HAP-1 (cell line): Measurements from ENCODE around the gene HSPG2.

Experiments used
- DNase-seq, 2 experiments: peaks; one replicate each; pipeline ENCODE4 v3.0.0-alpha.2; 2016 to 2020; ENCODE audit warnings: low spot score in 2 of 2
- H3K27me3 ChIP-seq: fragments of 250-450 bp; sonication (Bioruptor Pico); 2 replicates; pipeline ENCODE4 v1.5.1; 2020; ENCODE audit warnings: low read depth, mild to moderate bottlenecking, moderate library complexity
- H3K36me3 ChIP-seq: fragments of 250-450 bp; sonication (Bioruptor Pico); replicated peaks from 2 replicates; pipeline ENCODE4 v1.5.1; 2020; ENCODE audit warnings: mild to moderate bottlenecking
- H3K4me1 ChIP-seq: fragments of 250-450 bp; sonication (Bioruptor Pico); 2 replicates; pipeline ENCODE4 v1.5.1; 2020; ENCODE audit warnings: mild to moderate bottlenecking
- H3K4me3 ChIP-seq: fragments of 250-450 bp; sonication (Bioruptor Pico); 2 replicates; pipeline ENCODE4 v1.5.1; 2020; ENCODE audit warnings: mild to moderate bottlenecking, moderate library complexity
- H3K9me3 ChIP-seq: fragments of 250-450 bp; sonication (Bioruptor Pico); 2 replicates; pipeline ENCODE4 v1.5.1; 2020; ENCODE audit warnings: mild to moderate bottlenecking, moderate library complexity
- in situ Hi-C: fragments of 300-500 bp; cut with MboI; formaldehyde crosslinking; loops from 3 replicates; pipeline ENCODE4 v1.14.3; 2020; ENCODE audit warnings: low sequenced_read_pairs, inconsistent platforms, mixed read lengths

HSPG2 gene

GRCh38 chr1:21874778-21875547 lies 62.1 kb downstream of the HSPG2 start:
- H3K36me3 ChIP-seq: peaks cover 24% of the 10 kb centered on the region
- no peak overlapping the region for H3K4me3 ChIP-seq
- in situ Hi-C loops: no loop called here
- H3K4me1 ChIP-seq: no peaks in the 10 kb centered on the region
- DNase-seq: no peak
- no peaks in the 10 kb centered on the region for H3K9me3 ChIP-seq
- no peaks in the 10 kb centered on the region for H3K27me3 ChIP-seq

DNA sequence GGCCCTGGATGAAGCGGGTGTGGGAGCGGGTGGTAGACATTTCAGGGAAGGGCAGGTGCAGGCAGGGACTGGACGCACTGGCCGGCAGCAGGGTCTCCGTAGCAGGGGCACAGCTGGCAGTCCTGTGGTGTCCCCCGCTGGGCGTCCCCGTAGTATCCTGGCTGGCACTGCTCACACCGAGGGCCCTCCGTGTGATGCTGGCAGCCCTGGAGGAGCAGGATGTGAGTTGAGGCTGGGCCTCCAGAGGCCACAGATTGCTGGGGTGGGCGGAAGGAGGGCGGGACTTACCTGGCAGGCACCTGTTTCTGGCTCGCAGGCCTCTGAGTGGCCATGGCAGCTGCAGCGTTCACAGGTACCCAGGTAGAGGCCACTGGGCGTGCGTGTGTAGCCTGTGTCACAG lies 62.8 kb downstream of the HSPG2 start:
- Histone ChIP-seq H3K4me1 (no peaks in the 10 kb centered on the region), H3K27me3 (no peaks in the 10 kb centered on the region), H3K9me3 (no peaks in the 10 kb centered on the region), H3K4me3 (no peak overlapping the region), H3K36me3 (peaks cover 24% of the 10 kb centered on the region)
- no peak for DNase-seq
- in situ Hi-C loops: no loop called here

DNA sequence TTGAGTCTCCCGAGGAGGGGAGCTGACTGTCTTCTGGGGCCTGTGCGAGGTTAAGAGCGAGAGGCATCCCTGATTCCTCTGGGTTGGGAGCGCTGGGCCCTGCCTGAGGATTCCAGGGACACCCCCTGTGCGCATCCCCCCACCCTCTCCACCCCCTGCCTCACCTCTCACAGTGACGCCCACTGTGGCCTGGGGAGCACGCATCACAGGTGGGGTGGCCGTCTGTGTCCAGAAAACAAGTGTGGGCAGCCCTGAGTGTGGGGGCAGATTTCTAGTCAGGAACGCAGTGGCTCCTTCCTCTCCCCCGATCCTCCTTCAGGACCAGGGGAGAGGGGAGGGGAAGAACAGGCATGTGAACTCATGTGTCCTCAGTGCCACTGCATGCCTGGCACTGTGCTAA lies 63.3 kb downstream of the HSPG2 start:
- H3K36me3 ChIP-seq: peaks cover 24% of the 10 kb centered on the region
- in situ Hi-C loops: no loop called here
- no peak overlapping the region for H3K4me3 ChIP-seq
- H3K9me3 ChIP-seq: no peaks in the 10 kb centered on the region
- no peak for DNase-seq
- no peaks in the 10 kb centered on the region for H3K27me3 ChIP-seq
- no peaks in the 10 kb centered on the region for H3K4me1 ChIP-seq

DNA sequence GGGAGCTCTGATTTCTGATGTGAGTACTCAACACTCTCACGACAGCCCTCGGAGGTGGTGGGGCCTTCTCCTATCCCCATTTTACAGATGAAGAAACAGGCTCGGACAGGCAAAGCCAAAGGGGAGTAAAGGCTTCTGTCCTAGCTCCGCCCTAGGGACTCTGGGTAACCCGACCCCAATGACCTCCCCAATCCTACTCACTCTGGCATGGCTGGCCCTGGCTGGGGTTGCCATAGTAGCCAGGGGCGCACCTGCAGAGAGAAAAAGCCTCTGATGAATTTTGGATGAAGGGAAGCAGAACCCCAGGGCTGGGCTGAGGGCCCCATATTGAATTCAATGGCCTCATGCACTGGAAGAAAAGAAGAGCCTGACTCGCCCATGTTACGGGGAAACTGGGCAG lies 63.9 kb downstream of the HSPG2 start:
- Histone ChIP-seq H3K36me3 (peaks cover 24% of the 10 kb centered on the region), H3K4me3 (no peak overlapping the region), H3K4me1 (no peaks in the 10 kb centered on the region), H3K27me3 (no peaks in the 10 kb centered on the region), H3K9me3 (no peaks in the 10 kb centered on the region)
- in situ Hi-C loops: no loop called here
- no peak for DNase-seq

GRCh38 chr1:21872445-21873079 lies 64.5 kb downstream of the HSPG2 start:
- H3K27me3 ChIP-seq: no peaks in the 10 kb centered on the region
- no peak overlapping the region for H3K4me3 ChIP-seq
- peaks cover 19% of the 10 kb centered on the region for H3K36me3 ChIP-seq
- H3K4me1 ChIP-seq: no peaks in the 10 kb centered on the region
- H3K9me3 ChIP-seq: no peaks in the 10 kb centered on the region
- in situ Hi-C loops: no loop called here
- no peak for DNase-seq

GRCh38 chr1:21871943-21872342 lies 65.2 kb downstream of the HSPG2 start:
- DNase-seq: no peak
- Histone ChIP-seq H3K4me3 (no peak overlapping the region), H3K9me3 (no peaks in the 10 kb centered on the region), H3K36me3 (peaks cover 18% of the 10 kb centered on the region), H3K27me3 (no peaks in the 10 kb centered on the region), H3K4me1 (no peaks in the 10 kb centered on the region)
- in situ Hi-C loops: no loop called here

- in situ Hi-C loops: no loop called here
- H3K4me1 ChIP-seq: no peaks in the 10 kb centered on the region
- no peaks in the 10 kb centered on the region for H3K27me3 ChIP-seq
- peaks cover 18% of the 10 kb centered on the region for H3K36me3 ChIP-seq
- no peaks in the 10 kb centered on the region for H3K9me3 ChIP-seq
- no peak for DNase-seq
- no peak overlapping the region for H3K4me3 ChIP-seq
Measured at GRCh38 chr1:21870611-21871010, 66.5 kb downstream of the HSPG2 start.

GRCh38 chr1:21869620-21870121 lies 67.4 kb downstream of the HSPG2 start:
- DNase-seq: no peak
- in situ Hi-C loops: no loop called here
- H3K4me3 ChIP-seq: no peak overlapping the region
- no peaks in the 10 kb centered on the region for H3K4me1 ChIP-seq
- H3K9me3 ChIP-seq: no peaks in the 10 kb centered on the region
- H3K27me3 ChIP-seq: no peaks in the 10 kb centered on the region
- peaks cover 18% of the 10 kb centered on the region for H3K36me3 ChIP-seq

DNA sequence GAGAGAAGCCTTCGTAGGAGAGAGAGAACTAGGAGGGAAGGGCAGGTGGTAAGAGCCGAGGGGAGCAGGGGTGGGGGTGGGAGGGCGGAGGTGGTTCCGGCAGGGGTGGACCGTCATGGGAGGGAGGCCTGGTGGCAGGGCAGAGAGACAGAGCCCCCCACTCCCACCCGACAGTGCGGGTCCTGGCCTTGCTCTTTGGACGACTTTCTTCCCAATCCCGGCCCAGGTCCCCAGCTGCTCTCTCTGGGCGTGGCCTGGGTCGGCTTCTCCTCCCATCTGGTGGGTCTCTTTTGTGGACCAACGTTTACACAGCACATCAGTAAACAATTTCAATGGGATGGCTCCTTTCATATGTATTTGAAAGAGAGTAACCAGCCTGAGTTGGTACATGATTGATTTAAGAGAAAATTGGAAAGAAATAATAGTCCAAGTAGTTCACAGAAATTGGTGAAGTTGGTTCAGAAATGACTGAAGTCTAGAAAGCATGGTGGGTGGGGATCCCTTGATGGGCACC lies 68.1 kb downstream of the HSPG2 start:
- no peaks in the 10 kb centered on the region for H3K27me3 ChIP-seq
- no peak for DNase-seq
- H3K4me3 ChIP-seq: no peak overlapping the region
- in situ Hi-C loops: no loop called here
- H3K4me1 ChIP-seq: no peaks in the 10 kb centered on the region
- peaks cover 11% of the 10 kb centered on the region for H3K36me3 ChIP-seq
- no peaks in the 10 kb centered on the region for H3K9me3 ChIP-seq

GRCh38 chr1:21868482-21868881 lies 68.6 kb downstream of the HSPG2 start:
- Histone ChIP-seq H3K36me3 (peaks cover 9% of the 10 kb centered on the region), H3K4me3 (no peak overlapping the region), H3K9me3 (no peaks in the 10 kb centered on the region), H3K27me3 (no peaks in the 10 kb centered on the region), H3K4me1 (no peaks in the 10 kb centered on the region)
- in situ Hi-C loops: no loop called here
- DNase-seq: no peak

DNA sequence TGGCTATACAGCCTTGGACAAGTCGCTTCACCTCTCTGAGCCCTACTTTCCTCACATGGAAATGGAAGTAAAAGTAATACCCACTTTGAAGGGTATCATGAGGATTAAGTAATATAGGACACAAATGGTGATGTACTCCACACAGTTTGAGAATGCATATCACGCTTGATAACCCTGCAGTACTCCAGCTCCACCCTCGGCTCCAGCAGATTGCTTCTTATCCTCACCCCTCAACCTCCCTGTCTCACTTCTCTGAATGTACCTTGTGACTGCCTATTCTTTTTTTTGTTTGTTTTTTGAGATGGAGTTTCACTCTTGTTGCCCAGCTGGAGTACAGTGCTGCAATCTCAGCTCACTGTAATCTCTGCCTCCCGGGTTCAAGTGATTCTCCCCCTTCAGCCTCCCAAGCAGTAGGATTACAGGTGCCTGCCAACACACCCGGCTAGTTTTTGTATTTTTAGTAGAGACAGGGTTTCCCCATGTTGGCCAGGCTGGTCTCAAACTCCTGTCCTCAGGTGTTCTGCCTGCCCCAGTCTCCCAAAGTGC lies 69.6 kb downstream of the HSPG2 start:
- H3K4me1 ChIP-seq: no peaks in the 10 kb centered on the region
- in situ Hi-C loops: no loop called here
- no peaks in the 10 kb centered on the region for H3K27me3 ChIP-seq
- no peaks in the 10 kb centered on the region for H3K9me3 ChIP-seq
- DNase-seq: no peak
- H3K36me3 ChIP-seq: peaks cover 9% of the 10 kb centered on the region; the same call in 1 of the 2 replicates
- H3K4me3 ChIP-seq: no peak overlapping the region

GRCh38 chr1:21866707-21867043 lies 70.4 kb downstream of the HSPG2 start:
- H3K36me3 ChIP-seq: peaks cover 7% of the 10 kb centered on the region
- DNase-seq: no peak

DNA sequence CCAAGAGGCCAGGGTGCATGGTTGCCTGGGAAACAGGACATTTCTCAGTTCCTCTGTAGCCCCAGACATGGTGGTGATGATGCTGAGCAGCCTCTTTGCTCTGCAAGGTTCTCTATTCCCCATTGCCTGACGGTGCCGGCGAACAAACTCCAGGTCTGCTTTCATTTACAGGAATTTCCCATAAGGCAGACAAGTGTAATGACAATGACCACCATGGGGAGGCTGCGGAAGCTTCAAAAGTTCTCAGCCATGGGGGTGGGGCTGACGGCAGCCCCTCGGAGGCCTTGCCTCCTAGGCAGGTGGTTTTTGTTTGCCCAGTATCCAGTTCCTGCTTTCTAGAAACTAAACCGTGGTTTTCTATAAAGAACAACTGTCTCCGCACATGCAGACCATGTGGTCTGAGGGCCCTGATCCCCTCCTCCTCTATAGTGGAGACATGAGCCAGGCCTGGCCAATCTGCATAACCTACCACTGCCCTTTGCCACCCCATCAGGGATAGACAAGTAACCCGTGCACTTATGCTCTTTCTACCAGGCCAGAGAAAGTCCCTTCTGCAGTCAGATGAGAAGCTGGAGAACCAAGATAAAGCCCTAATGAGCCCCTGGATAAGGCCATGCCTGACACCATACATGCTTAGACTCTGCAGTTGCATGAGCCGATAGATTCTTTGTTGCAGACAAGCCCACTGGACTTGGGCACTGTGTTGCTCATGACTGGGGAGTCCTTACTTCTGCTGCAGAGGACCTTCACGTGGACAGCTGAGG lies 71.0 kb downstream of the HSPG2 start:
- in situ Hi-C loops: no loop called here
- H3K4me3 ChIP-seq: no peak overlapping the region

More at GRCh38 chr1:21866707-21867043, 70.4 kb downstream of the HSPG2 start:
- H3K27me3 ChIP-seq: no peaks in the 10 kb centered on the region
- H3K4me1 ChIP-seq: no peaks in the 10 kb centered on the region
- no peaks in the 10 kb centered on the region for H3K9me3 ChIP-seq
- in situ Hi-C loops: no loop called here
- no peak overlapping the region for H3K4me3 ChIP-seq

GRCh38 chr1:21865609-21865942 lies 71.5 kb downstream of the HSPG2 start:
- no peaks in the 10 kb centered on the region for H3K27me3 ChIP-seq
- DNase-seq: no peak
- H3K9me3 ChIP-seq: no peaks in the 10 kb centered on the region
- in situ Hi-C loops: no loop called here
- H3K36me3 ChIP-seq: peaks cover 13% of the 10 kb centered on the region
- no peak overlapping the region for H3K4me3 ChIP-seq
- no peaks in the 10 kb centered on the region for H3K4me1 ChIP-seq

More for the DNA sequence above, 71.0 kb downstream of the HSPG2 start:
- peak; percentile 6 to 38 for DNase-seq
- no peaks in the 10 kb centered on the region for H3K27me3 ChIP-seq
- H3K36me3 ChIP-seq: peaks cover 8% of the 10 kb centered on the region
- no peaks in the 10 kb centered on the region for H3K4me1 ChIP-seq
- no peaks in the 10 kb centered on the region for H3K9me3 ChIP-seq
